HCT116 (cell line): ENCODE measurements around the gene DNPH1. TPM values are rescaled to one million over a fixed set of nuclear protein-coding genes. Genes with fewer than 3 reads are reported as not detected.

ENCODE experiments used
- ATAC-seq: fragments of 200-7000 bp; cut with Tn5 transposase; 2 replicates; pipeline ENCODE4 v1.9.1; 2020; ENCODE audit warnings: mild to moderate bottlenecking, moderate library complexity
- BruUV-seq: library from RNA; stranded (reverse); fragments of 400-500 nt; replicated peaks from 2 replicates; lab custom pipeline; 2021; lab: Mats Ljungman, UMichigan
- CTCF ChIA-PET: fragments of 300-600 bp; sonication (Branson Sonifier 250); formaldehyde crosslinking; loops from one replicate; lab custom pipeline; 2021; ENCODE audit warnings: antibody characterized with exemption; lab: Charles Lee
- POLR2A ChIA-PET: fragments of 300-600, 350-600 bp; sonication (Branson Sonifier 250); formaldehyde crosslinking; loops from one replicate; lab custom pipeline; 2021; ENCODE audit warnings: antibody characterized with exemption; lab: Charles Lee
- RAD21 ChIA-PET, 2 experiments: fragments of 300-600 bp; sonication (Branson Sonifier 250); formaldehyde crosslinking; loops; one replicate each; lab custom pipeline; 2023; ENCODE audit warnings: low total read pairs in 2 of 2; ENCODE audit not compliant: uncharacterized antibody in 2 of 2, unreplicated experiment in 2 of 2, low non-redundant PET in 1 of 2; lab: Charles Lee
- DNase-seq: peaks from one replicate; pipeline ENCODE4 v3.0.0-alpha.2; 2010; ENCODE audit warnings: low read depth, low spot score
- H2AFZ ChIP-seq: fragments of 200-600 bp; shearing (Covaris generic), sonication (generic); 2 replicates; pipeline ENCODE4 v1.6.1; 2017; ENCODE audit warnings: low read depth, mixed run types, mixed read lengths, antibody characterized with exemption, low read length; ENCODE audit not compliant: poor library complexity, severe bottlenecking
- H3K27ac ChIP-seq: 2 replicates; pipeline ENCODE4 v1.5.1; 2012; ENCODE audit warnings: low read depth, low read length
- H3K27me3 ChIP-seq: fragments of 200-600 bp; sonication (generic); 2 replicates; pipeline ENCODE4 v1.6.1; 2016; ENCODE audit warnings: mixed run types, low read length, mixed read lengths; ENCODE audit not compliant: insufficient read depth
- H3K36me3 ChIP-seq, 2 experiments: fragments of 200-500 bp in 1 of 2; fragments of 200-600 bp in 1 of 2; sonication (Bioruptor generic) in 1 of 2; sonication (generic) in 1 of 2; 2 replicates each; pipeline versions ENCODE4 v1.5.1 to v1.6.1; 2014 to 2016; ENCODE audit warnings: low read length in 2 of 2, inconsistent platforms in 1 of 2, mixed read lengths in 1 of 2, mixed run types in 1 of 2; ENCODE audit not compliant: insufficient read depth in 2 of 2, control insufficient read depth in 1 of 2
- H3K4me1 ChIP-seq, 2 experiments: fragments of 200-600 bp in 1 of 2; sonication (generic) in 1 of 2; 2 replicates each; pipeline versions ENCODE4 v1.5.1 to v1.6.1; 2012 to 2017; ENCODE audit warnings: low read length in 2 of 2, inconsistent platforms in 1 of 2, mild to moderate bottlenecking in 1 of 2, mixed read lengths in 1 of 2, mixed run types in 1 of 2, moderate library complexity in 1 of 2; ENCODE audit not compliant: insufficient read depth in 2 of 2, control insufficient read depth in 1 of 2
- H3K4me2 ChIP-seq: fragments of 200-600 bp; sonication (generic); 2 replicates; pipeline ENCODE4 v1.6.1; 2017; ENCODE audit warnings: mixed run types, low read length, mixed read lengths
- H3K4me3 ChIP-seq, 2 experiments: fragments of 200-600 bp in 1 of 2; sonication (generic) in 1 of 2; replicated peaks in 1 of 2; 2 replicates each; pipeline ENCODE4 v1.5.1; 2011 to 2016; ENCODE audit warnings: low read length in 2 of 2, control low read depth in 1 of 2, low read depth in 1 of 2, mild to moderate bottlenecking in 1 of 2, mixed read lengths in 1 of 2, mixed run types in 1 of 2
- H3K79me2 ChIP-seq: fragments of 200-600 bp; sonication (generic); 2 replicates; pipeline ENCODE4 v1.6.1; 2017; ENCODE audit warnings: mild to moderate bottlenecking, mixed run types, low read length, moderate library complexity, mixed read lengths; ENCODE audit not compliant: insufficient read depth
- H3K9ac ChIP-seq: fragments of 200-600 bp; sonication (generic); 2 replicates; pipeline ENCODE4 v1.6.1; 2016; ENCODE audit warnings: low read length, mixed read lengths
- H3K9me2 ChIP-seq: fragments of 200-600 bp; sonication (generic), shearing (Covaris generic); 2 replicates; pipeline ENCODE4 v1.6.1; 2017; ENCODE audit warnings: mixed run types, mild to moderate bottlenecking, moderate library complexity; ENCODE audit not compliant: insufficient read depth
- H3K9me3 ChIP-seq, 2 experiments: fragments of 200-500 bp in 1 of 2; fragments of 200-600 bp in 1 of 2; sonication (Bioruptor generic) in 1 of 2; sonication (generic) in 1 of 2; 2 replicates each; pipeline ENCODE4 v1.6.1; 2014 to 2017; ENCODE audit warnings: low read length in 2 of 2, mixed read lengths in 2 of 2, inconsistent platforms in 1 of 2, low read depth in 1 of 2, mild to moderate bottlenecking in 1 of 2, mixed run types in 1 of 2, moderate library complexity in 1 of 2; ENCODE audit not compliant: control insufficient read depth in 1 of 2, insufficient read depth in 1 of 2
- H4K20me1 ChIP-seq: fragments of 200-600 bp; sonication (generic), shearing (Covaris generic); 2 replicates; pipeline ENCODE4 v1.6.1; 2017; ENCODE audit warnings: mixed run types, mild to moderate bottlenecking, moderate library complexity; ENCODE audit not compliant: insufficient read depth
- CBX3 ChIP-seq: IDR thresholded peaks from 2 replicates; pipeline ENCODE4 v1.6.1; 2012; ENCODE audit warnings: low read depth
- EGR1 ChIP-seq: IDR thresholded peaks from 2 replicates; pipeline ENCODE4 v1.6.1; 2012; ENCODE audit warnings: low read depth
- EZH2 ChIP-seq: fragments of 200-600 bp; sonication (generic); IDR thresholded peaks from 2 replicates; pipeline ENCODE4 v1.6.1; 2017; ENCODE audit warnings: antibody characterized with exemption, mixed run types
- EZH2phosphoT487 ChIP-seq: fragments of 200-600 bp; IDR thresholded peaks from 2 replicates; pipeline ENCODE4 v1.6.1; 2018; ENCODE audit warnings: antibody characterized with exemption, borderline replicate concordance
- JUND ChIP-seq: IDR thresholded peaks from 2 replicates; pipeline ENCODE4 v1.6.1; 2012
- MAX ChIP-seq: IDR thresholded peaks from 2 replicates; pipeline ENCODE4 v1.6.1; 2012
- REST ChIP-seq: IDR thresholded peaks from 2 replicates; pipeline ENCODE4 v1.6.1; 2012; ENCODE audit warnings: low read depth
- SIN3A ChIP-seq: IDR thresholded peaks from 2 replicates; pipeline ENCODE4 v1.6.1; 2012; ENCODE audit warnings: low read depth
- SP1 ChIP-seq: IDR thresholded peaks from 2 replicates; pipeline ENCODE4 v1.6.1; 2012; ENCODE audit warnings: low read depth
- SRF ChIP-seq: IDR thresholded peaks from 2 replicates; pipeline ENCODE4 v1.6.1; 2012; ENCODE audit warnings: low read depth
- TCF7L2 ChIP-seq: IDR thresholded peaks from 2 replicates; pipeline ENCODE4 v1.7.0; 2011; ENCODE audit warnings: borderline replicate concordance, inconsistent platforms; ENCODE audit not compliant: insufficient read depth, insufficient read length; ENCODE audit errors: extremely low read depth
- YY1 ChIP-seq: IDR thresholded peaks from 2 replicates; pipeline ENCODE4 v1.6.1; 2011; ENCODE audit warnings: low read length, low read depth, moderate library complexity, mild to moderate bottlenecking; ENCODE audit not compliant: insufficient replicate concordance; ENCODE audit errors: extremely low read depth
- intact Hi-C: fragments of 100-400 bp; cut with micrococcal nuclease; formaldehyde crosslinking; loops from 2 replicates; pipeline ENCODE4 v1.10.0; 2022
- total RNA-seq: library from RNA; stranded (reverse); gene quantifications from one replicate; pipeline ENCODE4 v1.2.1, GENCODE V29; 2021; ENCODE audit not compliant: unreplicated experiment

The DNPH1 gene
- total RNA-seq, 1 experiment from 2014 or later: 117 TPM

- TF ChIP-seq REST (no peak), EZH2 (no peak), EZH2phosphoT487 (no peak), JUND (no peak)
Observed at GRCh38 chr6:43185391-43185985, 43.8 kb downstream of the DNPH1 start (continued).

GRCh38 chr6:43184268-43184985 is 44.9 kb downstream of the DNPH1 start:
- TF ChIP-seq TCF7L2: no peak
- TF ChIP-seq EZH2: no peak
- TF ChIP-seq MAX: no peak
- TF ChIP-seq SP1: no peak
- no peak for TF ChIP-seq SRF
- TF ChIP-seq EGR1: no peak
- TF ChIP-seq CBX3: no peak
- no peak for TF ChIP-seq YY1
- no peak for TF ChIP-seq REST
- TF ChIP-seq SIN3A: no peak
- H3K36me3 ChIP-seq: peaks cover 2 to 7% of the 10 kb centered on the region in 2 experiments; a peak in 2 of 4 replicates
- no peak for DNase-seq

More at GRCh38 chr6:43184268-43184985, 44.9 kb downstream of the DNPH1 start:
- Histone ChIP-seq H3K4me3 (no peak overlapping the region), H3K4me1 (peaks cover 2 to 28% of the 10 kb centered on the region in 2 experiments; a peak in 3 of 4 replicates), H3K79me2 (peaks cover 6% of the 10 kb centered on the region), H4K20me1 (no peaks in the 10 kb centered on the region), H3K9me2 (no peaks in the 10 kb centered on the region), H3K27ac (no peak overlapping the region), H3K27me3 (no peaks in the 10 kb centered on the region), H2AFZ (no peak overlapping the region), H3K9ac (no peak overlapping the region), H3K9me3 (no peaks in the 10 kb centered on the region), H3K4me2 (no peak overlapping the region)
- RAD21 ChIA-PET: no interaction called here
- POLR2A ChIA-PET: no interaction called here
- TSS peak; percentile 31 for BruUV-seq
- intact Hi-C loops: no loop called here
- CTCF ChIA-PET: no interaction called here
- ATAC-seq: no peak
